ENCODE results near the gene CLEC18B. TPM values are rescaled to one million over a fixed set of nuclear protein-coding genes. Genes with fewer than 3 reads are reported as not detected.

CLEC18B gene
- total RNA-seq, 1 experiment from 2014 or later, result 0.87 TPM

- POLR2A ChIA-PET (ENCODE audit: unreplicated experiment), result no interaction called here
These were observed 45.6 kb upstream of the CLEC18B start for GRCh38 chr16:74466872-74467271.

GRCh38 chr16:74465851-74466685 is 44.8 kb upstream of the CLEC18B start:
- H3F3A ChIP-seq (ENCODE audit: low read length, unreplicated experiment), result no peaks in the 10 kb centered on the region
- ChIA-PET POLR2A (ENCODE audit: unreplicated experiment) (no interaction called here), CTCF (no interaction called here)
- no peaks in the 10 kb centered on the region for H3K79me2 ChIP-seq (ENCODE audit: low read length)
- no peak overlapping the region for H3K4me2 ChIP-seq (ENCODE audit: low read length)
- no peaks in the 10 kb centered on the region for H3K9me2 ChIP-seq (replicated peaks; ENCODE audit: low read length)
- H3K4me3 ChIP-seq (ENCODE audit: low read length), result no peak overlapping the region
- H2AFZ ChIP-seq (ENCODE audit: low read length), result no peak overlapping the region
- H3K9me3 ChIP-seq (ENCODE audit: low read length), result no peaks in the 10 kb centered on the region
- no peak for ATAC-seq
- no peak for DNase-seq
- no TSS peak for BruUV-seq (replicated peaks)
- no peaks in the 10 kb centered on the region for H3K27me3 ChIP-seq (ENCODE audit: low read length)
- TF ChIP-seq EZH2 (IDR thresholded peaks at IDR 0.05; ENCODE audit: low read length, unreplicated experiment) (no peak), EZH2phosphoT487 (IDR thresholded peaks at IDR 0.05; ENCODE audit: borderline replicate concordance, low read length) (no peak), CTCF (conservative IDR thresholded peaks at IDR 0.05; ENCODE audit: low read depth, low read length) (no peak)
- intact Hi-C loops (cut with micrococcal nuclease), result no loop called here
- no peaks in the 10 kb centered on the region for H4K20me1 ChIP-seq (ENCODE audit: low read length)
- H3K27ac ChIP-seq (ENCODE audit: low read length), result no peak overlapping the region
- H3K9ac ChIP-seq (ENCODE audit: low read length), result no peak overlapping the region
- peaks cover 15% of the 10 kb centered on the region; the same call in 1 of the 2 replicates for H3K4me1 ChIP-seq (ENCODE audit: insufficient read depth, low read length)
- peaks cover 16% of the 10 kb centered on the region; the same call in 1 of the 2 replicates for H3K36me3 ChIP-seq (ENCODE audit: low read depth, low read length)

More at GRCh38 chr16:74466872-74467271, 45.6 kb upstream of the CLEC18B start:
- Histone ChIP-seq H3F3A (ENCODE audit: low read length, unreplicated experiment) (no peaks in the 10 kb centered on the region), H3K79me2 (ENCODE audit: low read length) (no peaks in the 10 kb centered on the region), H3K9ac (ENCODE audit: low read length) (no peak overlapping the region), H3K9me2 (replicated peaks; ENCODE audit: low read length) (no peaks in the 10 kb centered on the region), H4K20me1 (ENCODE audit: low read length) (no peaks in the 10 kb centered on the region), H3K36me3 (ENCODE audit: low read depth, low read length) (peaks cover 16% of the 10 kb centered on the region; the same call in 1 of the 2 replicates), H2AFZ (ENCODE audit: low read length) (no peak overlapping the region), H3K27ac (ENCODE audit: low read length) (no peak overlapping the region), H3K4me2 (ENCODE audit: low read length) (no peak overlapping the region), H3K27me3 (ENCODE audit: low read length) (no peaks in the 10 kb centered on the region), H3K4me3 (ENCODE audit: low read length) (no peak overlapping the region), H3K9me3 (ENCODE audit: low read length) (no peaks in the 10 kb centered on the region), H3K4me1 (ENCODE audit: insufficient read depth, low read length) (peaks cover 13% of the 10 kb centered on the region; the same call in 1 of the 2 replicates)
- intact Hi-C loops (cut with micrococcal nuclease), result no loop called here
- DNase-seq, result no peak
- ATAC-seq, result no peak
- no TSS peak for BruUV-seq (replicated peaks)
- TF ChIP-seq EZH2phosphoT487 (IDR thresholded peaks at IDR 0.05; ENCODE audit: borderline replicate concordance, low read length) (no peak), EZH2 (IDR thresholded peaks at IDR 0.05; ENCODE audit: low read length, unreplicated experiment) (no peak), CTCF (conservative IDR thresholded peaks at IDR 0.05; ENCODE audit: low read depth, low read length) (no peak)
- CTCF ChIA-PET, result no interaction called here

GRCh38 chr16:74465281-74465680 is 44.0 kb upstream of the CLEC18B start:
- CTCF ChIA-PET, result no interaction called here
- POLR2A ChIA-PET (ENCODE audit: unreplicated experiment), result no interaction called here
- no peak overlapping the region for H3K4me2 ChIP-seq (ENCODE audit: low read length)
- H3K79me2 ChIP-seq (ENCODE audit: low read length), result no peaks in the 10 kb centered on the region
- no peak overlapping the region for H3K9ac ChIP-seq (ENCODE audit: low read length)
- ATAC-seq (no peak), DNase-seq (no peak)
- no peaks in the 10 kb centered on the region for H3K27me3 ChIP-seq (ENCODE audit: low read length)
- no peak overlapping the region for H3K4me3 ChIP-seq (ENCODE audit: low read length)
- no peaks in the 10 kb centered on the region for H3K9me3 ChIP-seq (ENCODE audit: low read length)
- H3K27ac ChIP-seq (ENCODE audit: low read length), result no peak overlapping the region
- no peaks in the 10 kb centered on the region for H3F3A ChIP-seq (ENCODE audit: low read length, unreplicated experiment)
- H3K9me2 ChIP-seq (replicated peaks; ENCODE audit: low read length), result no peaks in the 10 kb centered on the region
- intact Hi-C loops (cut with micrococcal nuclease), result no loop called here
- TF ChIP-seq CTCF (conservative IDR thresholded peaks at IDR 0.05; ENCODE audit: low read depth, low read length), result no peak
- TF ChIP-seq EZH2 (IDR thresholded peaks at IDR 0.05; ENCODE audit: low read length, unreplicated experiment), result no peak
- TF ChIP-seq EZH2phosphoT487 (IDR thresholded peaks at IDR 0.05; ENCODE audit: borderline replicate concordance, low read length), result no peak
- H4K20me1 ChIP-seq (ENCODE audit: low read length), result no peaks in the 10 kb centered on the region
- H3K4me1 ChIP-seq (ENCODE audit: insufficient read depth, low read length), result peaks cover 15% of the 10 kb centered on the region; the same call in 1 of the 2 replicates
- H2AFZ ChIP-seq (ENCODE audit: low read length), result no peak overlapping the region
- H3K36me3 ChIP-seq (ENCODE audit: low read depth, low read length), result peaks cover 16% of the 10 kb centered on the region; the same call in 1 of the 2 replicates
- BruUV-seq (replicated peaks), result no TSS peak

All from PC-3 (cell line).